GM23338 (cell line): ENCODE measurements around the gene ZNHIT1. TPM values are rescaled to one million over a fixed set of nuclear protein-coding genes. Genes with fewer than 3 reads are reported as not detected.

Experiments
- ATAC-seq: fragments of 200-7000 bp; cut with Tn5 transposase; 3 replicates; pipeline ENCODE4 v1.9.1; 2020
- DNase-seq: peaks from one replicate; pipeline ENCODE4 v3.0.0-alpha.2; 2015; ENCODE audit warnings: low spot score
- H2AFZ ChIP-seq: fragments of 200-600 bp; sonication (generic); 2 replicates; pipeline ENCODE4 v1.8.0; 2016; ENCODE audit warnings: antibody characterized with exemption, mild to moderate bottlenecking, moderate library complexity
- H3F3A ChIP-seq: fragments of 200-600 bp; sonication (generic); replicated peaks from 2 replicates; pipeline ENCODE4 v1.8.0; 2017; ENCODE audit warnings: antibody characterized with exemption, mixed run types, low read depth
- H3K27ac ChIP-seq: fragments of 200-600 bp; sonication (generic); 2 replicates; pipeline ENCODE4 v1.6.1; 2016; ENCODE audit warnings: low read depth
- H3K27me3 ChIP-seq: fragments of 200-600 bp; sonication (generic); 2 replicates; pipeline ENCODE4 v1.8.0; 2016; ENCODE audit warnings: mild to moderate bottlenecking, mixed run types, moderate library complexity; ENCODE audit not compliant: insufficient read depth
- H3K36me3 ChIP-seq: fragments of 200-600 bp; sonication (generic); 2 replicates; pipeline ENCODE4 v1.8.0; 2016; ENCODE audit warnings: mild to moderate bottlenecking; ENCODE audit not compliant: insufficient read depth
- H3K4me1 ChIP-seq: fragments of 200-600 bp; sonication (generic); 2 replicates; pipeline ENCODE4 v1.8.0; 2016; ENCODE audit warnings: mild to moderate bottlenecking, moderate library complexity; ENCODE audit not compliant: insufficient read depth
- H3K4me2 ChIP-seq: fragments of 200-600 bp; sonication (generic); 2 replicates; pipeline ENCODE4 v1.7.1; 2017; ENCODE audit warnings: mixed run types
- H3K4me3 ChIP-seq: fragments of 200-600 bp; sonication (generic); 2 replicates; pipeline ENCODE4 v1.6.1; 2016; ENCODE audit warnings: mixed run types
- H3K79me2 ChIP-seq: fragments of 200-600 bp; sonication (generic); replicated peaks from 2 replicates; pipeline ENCODE4 v1.8.0; 2017; ENCODE audit warnings: mild to moderate bottlenecking; ENCODE audit not compliant: insufficient read depth
- H3K9me2 ChIP-seq: fragments of 200-600 bp; sonication (generic); 2 replicates; pipeline ENCODE4 v1.8.0; 2017; ENCODE audit not compliant: insufficient read depth
- H4K20me1 ChIP-seq: fragments of 200-600 bp; sonication (generic); replicated peaks from 2 replicates; pipeline ENCODE4 v1.8.0; 2017; ENCODE audit warnings: mild to moderate bottlenecking; ENCODE audit not compliant: insufficient read depth
- H3K27ac Mint-ChIP-seq: 2 replicates; pipeline ENCODE4 v1.8.0; 2020; ENCODE audit warnings: inconsistent platforms, mild to moderate bottlenecking, moderate library complexity, mixed read lengths
- H3K27me3 Mint-ChIP-seq: 3 replicates; pipeline ENCODE4 v1.8.0; 2022; ENCODE audit warnings: low read depth, mild to moderate bottlenecking, moderate library complexity, mixed read lengths, inconsistent platforms; ENCODE audit not compliant: insufficient read depth, poor library complexity
- H3K36me3 Mint-ChIP-seq: 3 replicates; pipeline ENCODE4 v1.8.0; 2021; ENCODE audit warnings: low read depth, mild to moderate bottlenecking, inconsistent platforms, moderate library complexity, mixed read lengths
- H3K4me1 Mint-ChIP-seq: 3 replicates; pipeline ENCODE4 v1.8.0; 2020; ENCODE audit warnings: mild to moderate bottlenecking, inconsistent platforms, mixed read lengths
- H3K4me3 Mint-ChIP-seq: 3 replicates; pipeline ENCODE4 v1.8.0; 2021; ENCODE audit warnings: moderate library complexity, mild to moderate bottlenecking, inconsistent platforms, mixed read lengths
- H3K9me3 Mint-ChIP-seq: 3 replicates; pipeline ENCODE4 v1.8.0; 2020; ENCODE audit warnings: moderate library complexity, mild to moderate bottlenecking, inconsistent platforms, mixed read lengths
- CTCF ChIP-seq, 2 experiments: fragments of 200-600 bp in 1 of 2; sonication (generic) in 1 of 2; conservative IDR thresholded peaks; 2 replicates each; pipeline versions ENCODE4 v1.5.1 to v1.6.1; 2016 to 2017; ENCODE audit warnings: antibody characterized with exemption in 2 of 2, low read depth in 2 of 2, mild to moderate bottlenecking in 2 of 2, moderate library complexity in 1 of 2
- ETS1 ChIP-seq: IDR thresholded peaks from 2 replicates; pipeline ENCODE4 v1.6.1; 2016; ENCODE audit warnings: antibody characterized with exemption
- EZH2 ChIP-seq: fragments of 200-600 bp; sonication (generic); IDR thresholded peaks from one replicate; pipeline ENCODE4 v1.8.0; 2017; ENCODE audit warnings: antibody characterized with exemption, mild to moderate bottlenecking, low read depth; ENCODE audit not compliant: unreplicated experiment
- EZH2phosphoT487 ChIP-seq: fragments of 200-600 bp; sonication (generic); IDR thresholded peaks from one replicate; pipeline ENCODE4 v1.8.1; 2018; ENCODE audit warnings: antibody characterized with exemption; ENCODE audit not compliant: unreplicated experiment
- JUNB ChIP-seq: IDR thresholded peaks from one replicate; pipeline ENCODE4 v1.6.1; 2016; ENCODE audit warnings: antibody characterized with exemption; ENCODE audit not compliant: unreplicated experiment
- NANOG ChIP-seq: IDR thresholded peaks from 2 replicates; pipeline ENCODE4 v1.6.1; 2016; ENCODE audit warnings: antibody characterized with exemption, borderline replicate concordance
- POLR2AphosphoS5 ChIP-seq: IDR thresholded peaks from 2 replicates; pipeline ENCODE4 v1.6.1; 2016; ENCODE audit warnings: antibody characterized with exemption, low read depth
- STAT1 ChIP-seq: IDR thresholded peaks from one replicate; pipeline ENCODE4 v1.6.1; 2016; ENCODE audit warnings: antibody characterized with exemption; ENCODE audit not compliant: unreplicated experiment
- ZNF114 ChIP-seq: fragments of 250-450 bp; sonication (Bioruptor Pico); IDR thresholded peaks from 2 replicates; pipeline ENCODE4 v1.5.0; 2020; ENCODE audit warnings: mild to moderate bottlenecking, moderate library complexity
- ZNF331 ChIP-seq: fragments of 250-450 bp; sonication (Bioruptor Pico); IDR thresholded peaks from 2 replicates; pipeline ENCODE4 v1.5.0; 2020; ENCODE audit warnings: low read depth, mild to moderate bottlenecking, moderate library complexity
- ZNF462 ChIP-seq: fragments of 250-450 bp; sonication (Bioruptor Pico); IDR thresholded peaks from 2 replicates; pipeline ENCODE4 v1.5.0; 2020; ENCODE audit warnings: mild to moderate bottlenecking, moderate library complexity
- polyA plus RNA-seq: library from polyadenylated mRNA; unstranded; fragments of >200 nt; fragmentation: Nextera tagmentation; extraction: Ambion mirVana; gene quantifications from 2 replicates; pipeline ENCODE4 v1.2.1, GENCODE V29; 2016
- total RNA-seq: library from RNA; depleted of rRNA; stranded (reverse); fragments of >200 nt; shearing (Covaris generic); gene quantifications from 2 replicates; pipeline ENCODE4 v1.2.3, GENCODE V29; 2014
- TF ChIP-seq, protein P1 (sequence below): IDR thresholded peaks from one replicate; pipeline ENCODE4 v1.6.1; 2018; ENCODE audit warnings: antibody characterized with exemption; ENCODE audit not compliant: unreplicated experiment

Gene ZNHIT1
- total and polyA plus RNA-seq, 2 experiments from 2014 or later: 64.6 to 113 TPM

DNA sequence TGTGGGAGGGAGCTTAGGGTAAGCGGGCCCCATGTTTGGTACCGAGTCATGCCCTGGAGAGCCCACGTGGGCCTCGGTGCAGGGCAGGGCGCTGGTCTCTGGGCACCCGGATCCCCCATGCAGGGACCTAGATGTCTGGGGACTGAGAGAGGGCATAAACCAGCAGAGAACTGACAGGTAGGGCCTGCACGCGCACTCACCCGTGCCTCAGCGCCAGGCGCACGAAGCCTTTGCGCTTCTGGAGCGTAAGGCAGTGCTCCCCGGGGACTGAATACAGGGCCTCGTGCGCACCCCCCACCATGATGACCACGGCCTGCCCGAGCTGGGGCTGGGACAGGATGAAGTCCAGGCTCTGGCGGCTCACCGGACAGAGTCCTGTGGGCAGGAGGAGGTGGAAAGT is 20.0 kb upstream of the ZNHIT1 start (continued):
- TF ChIP-seq ZNF462 (CRISPR knock-in tag) (no peak), NANOG (no peak)

- no peak overlapping the region for H3K4me3 Mint-ChIP-seq
- ATAC-seq: no peak
- no peak overlapping the region for H3K27ac Mint-ChIP-seq
- TF ChIP-seq ZNF114 (no peak), EZH2 (no peak), STAT1 (no peak), POLR2AphosphoS5 (no peak), NANOG (no peak), ETS1 (no peak), ZNF331 (CRISPR knock-in tag) (no peak), CTCF (conservative IDR thresholded peaks at IDR 0.05; ENCODE audit: low read depth in 2 of 2) (no peak), EZH2phosphoT487 (no peak), JUNB (no peak)
- TF ChIP-seq, protein P1, sequence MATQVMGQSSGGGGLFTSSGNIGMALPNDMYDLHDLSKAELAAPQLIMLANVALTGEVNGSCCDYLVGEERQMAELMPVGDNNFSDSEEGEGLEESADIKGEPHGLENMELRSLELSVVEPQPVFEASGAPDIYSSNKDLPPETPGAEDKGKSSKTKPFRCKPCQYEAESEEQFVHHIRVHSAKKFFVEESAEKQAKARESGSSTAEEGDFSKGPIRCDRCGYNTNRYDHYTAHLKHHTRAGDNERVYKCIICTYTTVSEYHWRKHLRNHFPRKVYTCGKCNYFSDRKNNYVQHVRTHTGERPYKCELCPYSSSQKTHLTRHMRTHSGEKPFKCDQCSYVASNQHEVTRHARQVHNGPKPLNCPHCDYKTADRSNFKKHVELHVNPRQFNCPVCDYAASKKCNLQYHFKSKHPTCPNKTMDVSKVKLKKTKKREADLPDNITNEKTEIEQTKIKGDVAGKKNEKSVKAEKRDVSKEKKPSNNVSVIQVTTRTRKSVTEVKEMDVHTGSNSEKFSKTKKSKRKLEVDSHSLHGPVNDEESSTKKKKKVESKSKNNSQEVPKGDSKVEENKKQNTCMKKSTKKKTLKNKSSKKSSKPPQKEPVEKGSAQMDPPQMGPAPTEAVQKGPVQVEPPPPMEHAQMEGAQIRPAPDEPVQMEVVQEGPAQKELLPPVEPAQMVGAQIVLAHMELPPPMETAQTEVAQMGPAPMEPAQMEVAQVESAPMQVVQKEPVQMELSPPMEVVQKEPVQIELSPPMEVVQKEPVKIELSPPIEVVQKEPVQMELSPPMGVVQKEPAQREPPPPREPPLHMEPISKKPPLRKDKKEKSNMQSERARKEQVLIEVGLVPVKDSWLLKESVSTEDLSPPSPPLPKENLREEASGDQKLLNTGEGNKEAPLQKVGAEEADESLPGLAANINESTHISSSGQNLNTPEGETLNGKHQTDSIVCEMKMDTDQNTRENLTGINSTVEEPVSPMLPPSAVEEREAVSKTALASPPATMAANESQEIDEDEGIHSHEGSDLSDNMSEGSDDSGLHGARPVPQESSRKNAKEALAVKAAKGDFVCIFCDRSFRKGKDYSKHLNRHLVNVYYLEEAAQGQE: no peak
Observed at GRCh38 chr7:101198476-101198875, 19.5 kb upstream of the ZNHIT1 start.

More at GRCh38 chr7:101198476-101198875, 19.5 kb upstream of the ZNHIT1 start:
- H4K20me1 ChIP-seq: no peaks in the 10 kb centered on the region
- H3K9me2 ChIP-seq: no peaks in the 10 kb centered on the region
- DNase-seq: no peak
- no peak overlapping the region for H3K27ac ChIP-seq
- no peaks in the 10 kb centered on the region for H3K79me2 ChIP-seq
- H3K4me2 ChIP-seq: 0 out of 2 replicates have a peak overlapping the region, but pooled peaks have one; percentile 14
- no peaks in the 10 kb centered on the region for H3K36me3 ChIP-seq
- Mint-ChIP-seq H3K36me3 (no peaks in the 10 kb centered on the region), H3K9me3 (no peaks in the 10 kb centered on the region), H3K4me1 (peaks cover 18% of the 10 kb centered on the region), H3K27me3 (peaks cover 20% of the 10 kb centered on the region)
- H3K4me1 ChIP-seq: peaks cover 16% of the 10 kb centered on the region
- peaks cover 9% of the 10 kb centered on the region for H3F3A ChIP-seq
- H3K27me3 ChIP-seq: peaks cover 25% of the 10 kb centered on the region
- H3K4me3 ChIP-seq: no peak overlapping the region
- peak overlapping the region; percentile 59; the same call in 1 of the 2 replicates for H2AFZ ChIP-seq
